ENCODE measurements around the gene LRATD1.

The LRATD1 gene

DNA sequence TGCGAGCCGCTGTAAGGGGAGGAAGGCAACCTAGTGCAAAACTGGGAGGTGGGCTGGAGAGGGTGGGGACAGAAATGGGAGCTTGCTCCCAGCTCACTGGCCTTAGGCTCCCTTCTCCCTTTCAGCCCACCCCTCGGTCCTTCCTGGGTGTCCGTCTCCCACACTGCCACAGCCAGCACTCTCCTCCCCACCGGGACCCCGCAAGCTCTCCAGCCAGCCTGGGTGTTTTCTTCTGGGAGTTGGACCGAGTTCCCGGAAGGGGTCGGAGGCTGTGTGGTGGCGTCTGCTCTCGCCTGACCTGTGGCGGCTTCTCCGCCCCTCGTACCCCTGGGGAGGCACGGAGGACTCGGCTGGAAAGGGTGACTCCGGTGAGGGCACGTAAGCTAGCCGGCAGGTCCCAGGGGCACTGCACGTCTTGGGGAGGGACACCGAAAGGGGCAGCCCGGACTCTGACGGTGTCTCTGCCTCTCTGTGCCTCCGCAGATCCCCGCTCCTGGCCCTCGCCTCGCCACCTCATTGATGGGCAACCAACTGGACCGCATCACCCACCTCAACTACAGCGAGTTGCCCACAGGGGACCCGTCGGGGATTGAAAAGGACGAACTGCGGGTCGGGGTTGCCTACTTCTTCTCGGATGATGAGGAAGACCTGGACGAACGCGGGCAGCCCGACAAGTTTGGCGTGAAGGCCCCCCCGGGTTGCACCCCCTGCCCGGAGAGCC lies 1.1 kb downstream of the LRATD1 start:
- DNase-seq (ENCODE audit: low spot score): peak; percentile 21

GRCh38 chr2:14634182-14634488 lies 1.6 kb downstream of the LRATD1 start:
- DNase-seq (ENCODE audit: low spot score): no peak

DNA sequence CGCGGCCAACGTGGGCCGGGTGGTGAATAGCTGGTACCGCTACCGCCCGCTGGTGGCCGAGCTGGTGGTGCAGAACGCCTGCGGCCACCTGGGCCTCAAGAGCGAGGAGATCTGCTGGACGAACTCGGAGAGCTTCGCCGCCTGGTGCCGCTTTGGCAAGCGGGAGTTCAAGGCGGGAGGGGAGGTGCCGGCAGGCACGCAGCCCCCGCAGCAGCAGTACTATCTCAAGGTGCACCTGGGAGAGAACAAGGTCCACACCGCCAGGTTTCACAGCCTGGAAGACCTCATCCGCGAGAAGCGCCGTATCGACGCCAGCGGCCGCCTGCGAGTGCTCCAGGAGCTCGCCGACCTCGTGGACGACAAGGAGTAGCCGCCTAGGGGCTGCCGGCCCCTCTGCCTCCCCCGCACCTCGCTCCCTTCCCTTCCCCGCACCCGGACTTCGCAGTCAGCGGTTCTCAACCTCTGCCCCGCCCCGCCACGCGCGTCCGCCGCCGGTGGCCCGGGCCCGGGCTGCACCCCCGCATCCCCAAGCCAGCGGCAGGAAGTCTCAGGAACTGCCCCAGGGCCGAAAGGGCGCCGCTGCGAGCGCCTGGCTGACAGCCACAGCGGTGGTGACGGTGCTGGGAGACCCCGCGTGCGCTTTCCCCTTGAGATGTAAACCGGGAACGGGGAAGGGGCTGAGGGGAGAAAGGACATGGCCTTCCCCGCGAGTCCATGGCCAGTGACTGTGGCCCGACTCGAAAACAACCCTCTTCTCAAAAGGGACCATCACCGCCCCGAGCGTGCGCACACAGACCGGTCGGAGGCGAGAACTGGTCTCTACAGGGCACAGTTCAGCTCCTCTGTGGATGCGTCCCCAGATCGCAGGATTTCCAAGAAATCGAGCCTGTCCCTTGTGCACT lies 2.2 kb downstream of the LRATD1 start:
- peak; percentile 85 for DNase-seq (ENCODE audit: low spot score)

DNA sequence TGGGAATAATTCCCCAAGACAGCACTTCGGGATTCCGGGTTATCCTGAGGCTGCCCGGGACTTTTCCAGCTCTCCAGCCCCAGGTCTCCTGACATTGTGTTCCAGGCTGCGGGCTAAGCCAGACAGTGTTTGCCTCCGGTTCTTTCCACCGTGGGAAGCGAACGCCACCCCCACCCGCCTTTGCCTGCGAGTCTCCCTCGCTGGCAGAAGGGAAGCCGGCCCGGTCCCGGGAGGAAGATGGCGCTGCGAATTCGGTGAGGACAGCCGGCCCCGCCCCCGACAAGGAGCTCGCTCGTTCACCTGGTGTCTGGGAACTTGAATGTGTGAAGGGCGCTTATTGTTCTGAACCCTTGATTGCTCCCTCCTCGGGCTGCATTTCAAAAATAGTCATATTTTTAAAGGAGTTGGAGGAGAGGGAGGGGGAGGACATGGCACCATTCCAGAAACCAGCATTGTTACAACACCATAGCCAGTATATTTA lies 2.9 kb downstream of the LRATD1 start:
- DNase-seq (ENCODE audit: low spot score): peak; percentile 80

DNA sequence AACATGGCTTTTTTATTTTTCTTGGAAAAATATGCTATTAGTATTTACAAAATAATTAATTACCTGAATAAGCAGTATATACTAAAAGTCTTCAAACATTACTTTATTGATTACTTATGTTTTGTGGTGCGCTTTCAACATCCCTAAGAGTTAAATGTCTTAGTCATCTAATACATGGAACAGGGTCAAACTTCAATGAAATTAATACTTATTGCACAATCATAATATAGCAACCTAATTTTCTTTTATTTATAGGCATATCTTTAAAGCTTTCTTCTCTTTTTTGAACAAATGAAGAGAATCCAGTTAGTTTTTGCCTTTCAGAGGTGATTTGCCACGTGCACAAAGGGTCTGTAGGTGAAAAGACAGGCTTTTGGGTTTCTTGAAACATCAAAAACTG lies 6.0 kb downstream of the LRATD1 start:
- DNase-seq (ENCODE audit: low spot score): no peak

DNA sequence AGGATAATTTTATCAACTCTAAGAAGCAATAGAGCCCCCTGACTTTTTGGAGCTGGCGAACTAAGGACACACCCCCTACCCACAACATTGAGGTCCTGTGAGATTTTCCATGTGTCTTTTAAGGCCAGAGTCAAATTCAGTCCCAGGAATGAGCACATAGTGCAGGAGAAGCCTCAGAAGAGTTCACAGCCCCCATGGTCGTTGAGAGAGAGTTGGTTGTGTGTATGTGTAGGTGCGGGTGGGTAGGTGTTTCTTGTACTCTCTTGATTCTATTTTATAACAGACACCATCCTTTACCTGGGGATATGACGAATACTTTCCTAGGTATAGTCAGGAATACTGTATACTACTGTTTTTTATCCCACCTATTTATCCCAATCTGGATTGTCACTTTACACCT lies 8.6 kb downstream of the LRATD1 start:
- no peak for DNase-seq (ENCODE audit: low spot score)

- no peak for DNase-seq (ENCODE audit: low spot score)
Observed at GRCh38 chr2:14642499-14642898, 10.0 kb downstream of the LRATD1 start.

- DNase-seq (ENCODE audit: low spot score): no peak
Observed at GRCh38 chr2:14647714-14648113, 15.2 kb downstream of the LRATD1 start.

GRCh38 chr2:14650066-14650465 lies 17.5 kb downstream of the LRATD1 start:
- no peak for DNase-seq (ENCODE audit: low spot score)

DNA sequence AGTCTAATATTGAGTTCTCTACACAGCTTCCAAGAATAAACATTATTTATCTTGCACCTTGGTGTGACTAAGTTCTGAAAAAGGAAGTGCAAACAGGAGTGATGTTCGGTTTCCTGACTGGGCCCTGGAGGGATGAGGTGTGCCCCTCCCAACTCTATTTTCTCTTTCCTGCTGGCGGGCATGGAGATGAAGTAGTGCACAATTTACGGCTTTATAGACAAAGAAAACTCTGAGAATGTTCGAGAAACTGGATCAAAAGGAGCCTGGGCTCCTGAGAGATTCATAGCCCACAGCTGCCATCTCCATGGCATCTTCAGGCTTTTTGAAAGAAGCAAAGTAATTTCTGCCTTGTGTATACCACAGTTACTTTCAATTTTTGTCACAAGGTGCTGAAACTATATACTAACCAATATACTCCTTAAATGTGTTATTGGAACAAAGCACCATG lies 22.3 kb downstream of the LRATD1 start:
- no peak for DNase-seq (ENCODE audit: low spot score)

DNA sequence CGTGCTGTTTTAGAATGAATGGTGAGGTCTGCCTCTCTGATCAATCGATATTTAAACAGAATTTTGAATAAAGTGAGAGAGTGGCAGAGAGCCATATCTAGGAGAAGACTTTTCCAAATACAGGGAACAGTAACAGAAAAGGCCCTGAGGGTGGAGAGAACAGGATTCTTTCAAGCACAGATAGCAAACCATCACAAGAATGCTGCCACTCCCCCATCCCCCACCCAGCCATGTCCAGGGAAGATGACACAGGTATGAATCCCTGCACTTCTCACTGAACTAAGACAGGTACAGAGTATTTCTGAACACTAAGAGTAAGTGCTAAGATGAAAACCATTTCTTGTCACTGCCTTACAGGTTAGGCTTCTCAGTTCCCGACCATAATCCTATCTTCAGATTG lies 23.6 kb downstream of the LRATD1 start:
- DNase-seq (ENCODE audit: low spot score): no peak

DNA sequence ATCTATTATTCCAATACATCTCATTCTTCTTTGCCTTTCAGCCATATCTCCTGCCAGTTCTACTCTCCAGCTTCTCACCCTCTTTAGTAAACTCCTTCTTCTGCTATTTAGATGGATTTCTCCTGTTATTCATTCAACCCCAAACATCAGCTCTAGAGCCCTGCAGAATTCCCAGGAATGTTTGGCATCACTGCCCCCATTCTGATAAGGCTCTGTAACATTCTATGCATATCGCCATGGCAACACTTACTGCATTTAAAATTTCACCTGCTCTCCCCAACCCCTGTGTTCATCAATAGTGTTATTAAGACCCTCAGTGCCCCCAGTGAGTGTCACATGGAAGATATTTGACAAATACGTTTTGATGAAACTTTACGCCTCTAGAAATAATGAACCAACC lies 28.6 kb downstream of the LRATD1 start:
- DNase-seq (ENCODE audit: low spot score): no peak

- no peak for DNase-seq (ENCODE audit: low spot score)
Observed at GRCh38 chr2:14673351-14673875, 40.9 kb downstream of the LRATD1 start.

GRCh38 chr2:14675489-14675888 lies 43.0 kb downstream of the LRATD1 start:
- DNase-seq (ENCODE audit: low spot score): peak; percentile 26

GRCh38 chr2:14676371-14676770 lies 43.9 kb downstream of the LRATD1 start:
- no peak for DNase-seq (ENCODE audit: low spot score)

GRCh38 chr2:14677039-14677438 lies 44.5 kb downstream of the LRATD1 start:
- DNase-seq (ENCODE audit: low spot score): no peak

DNA sequence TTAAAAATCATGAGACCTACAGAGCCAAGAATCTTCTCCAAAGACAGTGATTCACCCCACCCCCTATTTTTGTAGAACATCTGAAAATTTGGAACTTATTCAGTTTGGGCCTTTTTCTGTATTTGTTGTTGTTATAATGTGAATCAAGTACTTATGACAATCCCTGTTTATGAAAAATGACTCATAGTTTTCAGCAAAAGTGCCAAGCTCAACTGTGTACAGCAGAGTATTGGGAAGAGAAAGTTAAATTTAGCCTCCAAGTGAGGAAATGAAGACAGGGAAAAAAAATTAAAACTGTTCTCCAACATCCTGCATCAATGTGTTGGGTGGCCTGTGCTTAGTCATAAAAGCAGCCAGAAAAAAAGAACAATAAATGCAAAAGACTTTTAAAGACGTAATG lies 46.2 kb downstream of the LRATD1 start:
- no peak for DNase-seq (ENCODE audit: low spot score)

DNA sequence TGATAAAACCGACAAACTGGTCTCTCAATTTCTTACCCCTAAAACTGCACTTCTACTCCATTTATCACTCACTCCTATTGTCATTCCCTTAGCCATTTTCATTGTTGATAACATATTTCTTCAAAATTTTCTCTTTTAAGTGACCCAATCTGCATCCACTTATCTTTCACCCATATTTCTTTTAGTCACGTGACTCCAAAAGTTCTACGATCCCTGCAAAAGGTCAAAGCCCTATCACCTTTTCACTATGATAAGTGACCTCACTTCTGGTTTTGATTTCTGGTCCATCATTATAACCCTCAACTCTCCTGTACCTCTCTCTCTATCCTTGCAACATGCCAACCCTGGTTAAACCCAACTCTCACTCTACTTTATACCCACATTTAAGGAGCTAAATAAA lies 49.1 kb downstream of the LRATD1 start:
- DNase-seq (ENCODE audit: low spot score): no peak

All from D341Med (cell line).